Epithelial cell of esophagus (primary cell): Measurements from ENCODE around the gene DNAH3.

Source experiments
- DNase-seq: peaks from one replicate; pipeline ENCODE4 v3.0.0; 2010; ENCODE audit warnings: low read depth
- H3K4me3 ChIP-seq: 2 replicates; pipeline ENCODE4 v1.5.1; 2011; ENCODE audit warnings: mild to moderate bottlenecking, low read length, control low read depth
- CTCF ChIP-seq: IDR thresholded peaks from 2 replicates; pipeline ENCODE4 v1.5.1; 2011; ENCODE audit warnings: low read depth, mild to moderate bottlenecking, low read length, control low read depth, inconsistent platforms; ENCODE audit not compliant: insufficient read depth; ENCODE audit errors: missing control alignments

The DNAH3 gene

GRCh38 chr16:21037736-21038135, 112.9 kb downstream of the DNAH3 start:
- no peak overlapping the region for H3K4me3 ChIP-seq
- TF ChIP-seq CTCF, result no peak
- DNase-seq, result no peak

- no peak for DNase-seq
- TF ChIP-seq CTCF, result no peak
- H3K4me3 ChIP-seq, result no peak overlapping the region
Observed at GRCh38 chr16:21037168-21037567, 113.5 kb downstream of the DNAH3 start.

GRCh38 chr16:21036471-21036870, 114.2 kb downstream of the DNAH3 start:
- H3K4me3 ChIP-seq, result no peak overlapping the region
- no peak for DNase-seq
- no peak for TF ChIP-seq CTCF

GRCh38 chr16:21033704-21034103, 116.9 kb downstream of the DNAH3 start:
- DNase-seq, result no peak
- no peak for TF ChIP-seq CTCF

DNA sequence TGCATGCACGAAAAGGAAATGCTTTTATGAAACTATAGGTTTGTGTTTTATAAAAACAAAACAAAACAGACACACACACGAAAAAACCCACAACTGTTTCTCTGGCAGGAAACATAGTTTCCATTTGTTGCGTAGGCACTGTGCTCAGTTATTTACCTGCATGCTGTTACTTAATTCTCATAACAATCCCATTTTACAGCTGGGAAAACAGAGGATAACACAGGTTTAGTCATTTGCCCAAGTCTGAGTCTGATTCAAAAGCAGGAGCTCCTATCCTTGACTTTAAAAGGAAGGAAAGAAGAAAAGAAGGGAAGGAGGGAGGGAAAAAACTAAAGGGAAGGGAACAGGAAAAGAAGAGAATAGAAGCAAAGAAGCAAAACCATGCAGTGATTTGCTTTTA, 117.4 kb downstream of the DNAH3 start:
- DNase-seq, result no peak
- TF ChIP-seq CTCF, result no peak
- H3K4me3 ChIP-seq, result no peak overlapping the region

More at GRCh38 chr16:21033704-21034103, 116.9 kb downstream of the DNAH3 start:
- H3K4me3 ChIP-seq, result no peak overlapping the region

GRCh38 chr16:21028728-21029127, 121.9 kb downstream of the DNAH3 start:
- TF ChIP-seq CTCF, result no peak
- no peak for DNase-seq
- no peak overlapping the region for H3K4me3 ChIP-seq

- no peak for TF ChIP-seq CTCF
Observed at GRCh38 chr16:21026846-21027245, 123.8 kb downstream of the DNAH3 start.

More at GRCh38 chr16:21026846-21027245, 123.8 kb downstream of the DNAH3 start:
- no peak for DNase-seq
- H3K4me3 ChIP-seq, result no peak overlapping the region
